RCC 7860 (cell line): ENCODE data around the gene NPS.

Source experiments
- DNase-seq: peaks from one replicate; pipeline ENCODE4 v3.0.0-alpha.2; 2015; ENCODE audit warnings: low spot score
- FAIRE-seq: peaks from 2 replicates; lab custom pipeline; 2012; peaks lifted over from hg19 to GRCh38; lab: Jason Lieb, UNC

NPS gene, protein sequence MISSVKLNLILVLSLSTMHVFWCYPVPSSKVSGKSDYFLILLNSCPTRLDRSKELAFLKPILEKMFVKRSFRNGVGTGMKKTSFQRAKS

DNA sequence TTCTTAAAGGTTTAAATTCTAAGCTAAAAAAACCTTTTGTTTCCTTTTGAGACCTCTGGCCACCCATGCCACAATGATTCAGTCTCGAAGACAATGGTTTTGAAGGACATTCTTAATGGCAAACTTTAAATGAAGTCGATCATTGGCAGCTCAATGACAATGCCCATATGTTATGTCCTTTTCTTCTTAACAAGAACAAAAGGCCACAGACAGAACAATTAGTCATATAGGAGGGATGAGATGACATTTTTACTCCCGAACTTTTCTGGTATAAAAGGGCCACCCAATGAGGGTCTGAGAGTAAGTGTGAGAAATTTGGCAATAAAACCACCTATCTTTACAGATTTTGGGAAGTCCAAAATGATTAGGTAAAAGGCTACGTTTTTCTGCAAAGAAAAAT is at the start of gene NPS:
Gene NPS, plus strand, starts transcription at position 301 of the 400 bp plus-strand sequence. Its CDS starts 60 bp downstream, at position 361.
- DNase-seq: no peak
- FAIRE-seq: no peak

DNA sequence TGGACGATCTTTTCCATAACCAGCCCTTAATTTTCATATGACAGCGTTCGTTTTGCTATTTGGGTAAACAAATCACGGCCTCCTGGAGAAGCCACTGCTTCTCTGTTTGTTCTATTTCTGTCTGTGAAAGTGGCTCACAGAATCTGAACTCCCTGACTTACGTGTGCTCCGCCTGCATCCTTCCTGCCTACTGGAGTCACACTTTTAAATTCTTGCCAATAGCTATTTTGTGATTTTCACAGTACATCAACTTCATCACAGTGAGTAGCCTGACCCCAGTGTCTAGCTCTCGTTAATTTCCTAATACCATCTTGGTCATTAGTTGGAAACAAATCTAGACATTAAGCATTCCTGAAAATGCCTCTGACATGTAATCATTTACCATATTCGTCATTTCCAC is 49.0 kb upstream of the NPS start:
- FAIRE-seq (no peak), DNase-seq (no peak)

DNA sequence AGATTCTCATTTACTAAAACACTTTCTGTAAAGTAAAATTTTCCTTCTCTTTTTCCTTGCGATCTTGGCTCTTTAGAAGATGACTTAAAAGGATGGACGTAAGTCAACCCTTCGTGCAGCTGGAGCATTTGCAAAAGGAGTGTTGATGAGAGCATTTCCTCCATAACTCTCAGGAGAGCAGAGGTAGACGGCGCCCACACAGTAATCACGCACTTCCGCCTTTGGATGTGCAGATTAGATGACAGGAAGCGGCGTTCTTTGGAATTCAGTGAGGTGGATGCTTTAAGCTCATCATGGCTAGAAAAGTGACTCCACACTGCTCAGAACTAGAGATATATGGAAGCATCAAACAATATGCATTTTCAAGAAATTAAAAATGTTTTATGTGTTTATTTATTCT is 43.0 kb upstream of the NPS start:
- no peak for FAIRE-seq
- no peak for DNase-seq

DNA sequence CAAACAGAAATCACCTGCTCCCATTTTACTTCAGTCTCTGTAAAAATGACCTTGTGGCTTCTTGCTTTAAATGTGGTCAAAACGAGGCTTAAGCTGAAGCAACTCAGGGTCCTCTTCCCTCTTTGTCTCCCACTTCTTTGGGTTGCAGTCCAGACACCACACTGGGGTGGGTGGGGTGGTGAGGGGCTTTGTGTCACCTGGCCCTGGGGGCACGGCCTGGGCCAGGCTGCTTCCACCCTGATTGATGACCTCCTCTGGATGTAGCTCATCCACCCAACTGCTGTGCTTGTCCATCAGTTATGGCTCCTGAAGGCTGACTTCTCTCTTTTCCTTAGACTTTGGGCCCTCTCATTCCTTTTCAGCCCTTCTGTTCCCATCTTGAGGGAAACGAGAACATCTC is 26.8 kb upstream of the NPS start:
- DNase-seq: no peak
- FAIRE-seq: no peak

DNA sequence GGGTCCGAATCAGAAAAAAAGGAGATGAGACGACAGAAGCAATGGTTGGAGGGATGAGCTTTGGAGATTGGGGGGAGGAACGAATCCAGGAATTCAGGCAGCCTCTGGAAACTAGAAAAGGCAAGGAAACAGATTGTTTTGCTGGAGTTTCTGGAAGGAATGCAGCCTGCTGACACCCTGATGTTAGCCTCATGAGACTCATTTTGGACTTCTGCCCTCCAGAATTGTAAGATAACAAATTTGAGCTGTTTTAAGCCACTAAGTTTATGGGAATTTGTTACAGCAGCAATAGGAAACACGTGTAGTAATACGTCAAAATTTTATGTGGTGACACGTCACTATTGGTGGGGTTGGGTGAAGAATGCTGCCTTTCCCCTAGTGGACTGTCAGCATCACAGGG is 25.6 kb upstream of the NPS start:
- DNase-seq: no peak
- FAIRE-seq: no peak

DNA sequence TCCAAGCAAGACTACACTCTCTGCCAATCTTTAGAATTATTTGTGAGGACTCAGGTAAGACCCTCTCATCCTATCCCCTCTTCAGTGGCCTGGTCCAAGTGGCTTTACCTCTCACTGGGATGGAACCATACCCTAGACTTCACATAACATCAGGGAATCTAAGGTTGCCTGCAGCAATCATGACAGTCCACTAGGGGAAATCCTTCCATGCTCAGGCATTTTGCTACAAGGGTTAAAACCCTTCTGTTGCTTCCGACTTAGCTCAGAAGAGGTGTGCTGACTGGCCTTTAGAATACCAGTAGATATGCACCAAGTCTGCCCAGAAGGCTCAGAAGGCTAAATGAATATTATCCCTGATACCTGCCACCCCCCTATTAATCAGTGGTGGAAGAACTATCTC is 24.9 kb upstream of the NPS start:
- FAIRE-seq: no peak
- DNase-seq: no peak

DNA sequence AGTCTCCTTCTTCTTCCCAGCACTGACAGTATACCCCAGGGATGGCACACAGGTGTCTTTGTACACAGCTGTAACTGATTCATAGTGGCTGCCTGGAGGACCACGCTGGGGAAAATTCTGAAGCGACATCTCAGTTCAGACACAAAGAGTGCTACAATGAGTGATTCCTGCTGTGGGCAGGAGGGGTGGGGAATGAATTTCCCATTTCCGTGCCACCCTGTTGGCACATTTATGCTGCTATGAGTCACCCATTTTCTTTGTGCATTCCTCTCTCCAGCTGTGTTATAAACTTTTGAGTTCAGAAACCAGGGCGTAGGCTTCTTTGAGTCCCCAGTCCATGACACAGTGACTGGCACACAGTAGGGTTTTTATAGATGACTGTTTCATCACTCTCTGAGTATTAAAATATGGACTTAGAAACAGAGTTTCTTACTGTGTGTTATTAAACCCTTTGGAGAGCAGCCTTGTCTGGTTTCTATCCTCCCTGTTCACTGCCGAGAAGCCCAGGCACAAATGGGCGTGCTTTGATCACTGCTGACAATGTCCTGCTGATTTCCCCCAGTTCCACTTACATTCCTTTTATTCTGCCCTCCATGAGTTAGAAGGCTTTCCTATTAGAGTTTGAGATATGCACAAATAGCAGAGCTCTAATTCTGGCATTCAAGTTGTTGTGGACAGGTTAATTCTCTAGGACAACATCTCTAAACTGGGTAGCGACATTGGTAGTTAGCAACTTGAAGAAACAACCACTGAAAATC is 24.0 kb upstream of the NPS start:
- no peak for FAIRE-seq

DNA sequence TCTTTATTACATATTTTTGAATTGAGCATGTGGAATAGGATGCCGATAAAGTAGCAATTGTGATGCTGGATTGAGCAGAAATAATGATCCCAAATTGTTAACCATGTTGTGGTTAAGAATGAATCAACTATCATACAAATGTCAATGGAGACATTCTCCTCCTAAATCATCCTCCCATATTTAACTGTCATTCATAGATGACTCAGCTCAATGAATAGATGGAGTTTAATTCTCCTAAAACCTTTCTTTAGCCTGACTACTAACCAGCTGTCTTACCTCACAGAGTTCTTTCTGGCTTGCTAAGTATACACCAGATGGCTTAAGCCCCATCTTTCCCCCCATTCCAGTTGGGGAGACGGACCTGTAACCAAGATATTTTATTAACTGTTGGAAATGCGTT is 23.4 kb upstream of the NPS start:
- DNase-seq: no peak

More for the DNA sequence above, 24.0 kb upstream of the NPS start:
- DNase-seq: peak; percentile 39

DNA sequence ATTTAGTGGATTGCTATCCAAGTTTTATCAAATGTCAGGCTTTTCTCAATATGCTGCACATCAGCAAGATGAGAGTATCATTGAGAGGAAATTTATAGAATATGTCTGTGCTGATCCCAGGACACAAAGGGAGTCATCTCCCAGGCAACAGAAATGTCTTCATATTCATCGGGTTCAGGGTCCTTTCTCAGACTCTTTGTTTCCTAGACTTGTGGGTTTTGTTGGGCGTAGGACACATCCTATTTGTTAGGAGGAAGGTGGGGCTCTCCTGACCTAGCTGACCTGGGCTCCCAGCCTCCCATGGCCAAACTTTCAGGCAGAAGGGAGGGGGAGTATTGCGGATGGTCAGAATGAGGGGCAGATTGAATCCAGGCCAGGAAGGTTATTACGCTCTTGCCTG is 22.9 kb upstream of the NPS start:
- FAIRE-seq (no peak), DNase-seq (no peak)

More for the DNA sequence above, 23.4 kb upstream of the NPS start:
- FAIRE-seq: no peak

DNA sequence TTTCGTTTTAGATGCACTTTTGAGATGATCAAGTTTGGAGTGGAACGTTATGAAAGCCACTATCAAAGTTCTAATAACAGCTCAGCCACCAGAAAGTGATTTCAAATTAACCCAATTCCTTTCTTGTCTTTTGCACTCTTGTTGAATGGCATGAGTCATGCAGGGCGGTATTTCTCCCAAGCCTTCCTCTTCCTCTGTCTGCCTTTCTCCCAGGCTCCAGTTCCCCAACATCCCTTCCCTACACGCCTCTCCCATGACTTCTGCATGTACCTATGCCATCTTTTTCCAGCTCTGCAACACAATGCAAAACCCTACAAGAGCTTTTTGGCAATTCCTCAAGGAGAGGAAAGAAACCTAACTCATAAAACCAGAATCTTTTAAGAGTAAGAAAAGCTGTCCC is 21.8 kb upstream of the NPS start:
- DNase-seq (no peak), FAIRE-seq (no peak)

DNA sequence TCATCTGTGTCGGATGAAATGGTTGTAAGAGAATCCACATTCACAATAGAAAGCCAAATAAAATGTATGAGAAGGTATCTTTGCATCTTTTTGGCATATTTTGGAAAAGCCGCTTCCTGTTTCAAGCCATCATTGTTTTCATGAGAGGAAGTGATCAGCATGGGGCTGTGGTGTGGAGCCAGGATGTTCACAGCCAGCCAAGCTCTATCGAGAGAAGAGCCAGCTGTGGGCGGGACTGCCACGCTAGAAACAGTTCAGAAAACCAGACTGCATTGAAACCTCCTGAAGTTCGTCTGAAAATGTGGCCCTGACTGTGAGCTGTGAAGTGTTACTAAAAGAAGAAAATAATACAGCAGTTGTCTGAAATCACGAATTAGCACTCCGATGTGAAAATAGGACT is 21.2 kb upstream of the NPS start:
- no peak for FAIRE-seq

DNA sequence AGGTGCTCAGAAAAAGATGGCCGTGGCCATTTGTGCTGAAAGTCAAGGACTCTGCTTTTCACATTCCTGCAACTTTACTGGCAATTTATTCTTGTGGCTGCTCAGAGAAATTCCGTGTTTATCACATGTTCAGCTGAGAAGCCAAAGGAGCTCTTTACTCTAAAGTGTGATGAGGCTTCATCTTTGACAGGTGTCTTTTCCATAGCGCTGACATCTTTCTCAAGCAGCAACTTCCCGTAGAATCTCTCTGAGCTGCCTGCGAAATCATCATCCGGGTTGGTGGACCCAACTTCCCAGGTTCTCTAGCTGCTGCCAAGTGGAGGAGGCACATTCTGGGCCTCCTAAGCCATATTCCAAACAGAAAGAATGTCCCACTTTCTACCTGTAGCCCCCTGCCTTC is 16.9 kb upstream of the NPS start:
- no peak for DNase-seq
- no peak for FAIRE-seq

More for the DNA sequence above, 21.2 kb upstream of the NPS start:
- DNase-seq: no peak

DNA sequence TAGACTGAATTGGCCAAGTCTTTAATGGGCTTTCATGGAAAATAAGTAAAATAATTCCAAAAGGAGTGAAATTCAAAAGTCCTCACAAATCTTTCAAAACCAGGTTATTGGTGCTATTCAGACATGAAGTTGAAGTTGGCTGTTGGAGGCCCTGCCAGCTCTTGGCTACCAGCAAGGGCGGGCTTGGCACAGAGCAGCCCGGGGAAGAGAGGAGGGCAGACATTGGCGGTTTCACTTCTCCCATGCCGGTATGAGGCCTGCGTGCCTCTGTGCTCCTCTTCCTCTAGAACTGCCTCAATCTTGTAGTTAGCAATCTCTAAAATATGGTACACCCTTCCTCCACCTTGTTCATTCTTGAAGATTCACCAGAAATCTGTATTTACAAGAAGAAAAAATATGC is 16.4 kb upstream of the NPS start:
- FAIRE-seq (no peak), DNase-seq (no peak)

DNA sequence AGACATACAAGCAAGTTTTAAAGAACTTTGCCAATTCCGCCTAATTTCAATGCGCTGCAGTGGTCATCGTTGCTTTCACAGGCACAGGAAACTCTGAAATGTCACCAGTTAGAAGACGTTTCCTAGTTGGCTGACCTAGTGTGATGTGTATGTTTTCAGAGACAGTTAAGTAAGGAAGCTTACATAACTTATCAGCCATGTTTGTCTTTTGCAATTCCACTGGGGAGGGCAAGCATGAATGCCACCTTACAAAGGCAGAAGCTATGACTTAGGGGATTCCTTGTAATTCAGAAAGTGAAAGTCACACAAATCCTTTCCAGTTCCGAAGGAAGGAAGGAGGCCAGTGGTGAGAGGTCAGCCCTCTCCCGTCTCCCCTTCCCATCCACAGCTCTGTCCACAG is 15.0 kb upstream of the NPS start:
- FAIRE-seq: no peak
- DNase-seq: no peak

DNA sequence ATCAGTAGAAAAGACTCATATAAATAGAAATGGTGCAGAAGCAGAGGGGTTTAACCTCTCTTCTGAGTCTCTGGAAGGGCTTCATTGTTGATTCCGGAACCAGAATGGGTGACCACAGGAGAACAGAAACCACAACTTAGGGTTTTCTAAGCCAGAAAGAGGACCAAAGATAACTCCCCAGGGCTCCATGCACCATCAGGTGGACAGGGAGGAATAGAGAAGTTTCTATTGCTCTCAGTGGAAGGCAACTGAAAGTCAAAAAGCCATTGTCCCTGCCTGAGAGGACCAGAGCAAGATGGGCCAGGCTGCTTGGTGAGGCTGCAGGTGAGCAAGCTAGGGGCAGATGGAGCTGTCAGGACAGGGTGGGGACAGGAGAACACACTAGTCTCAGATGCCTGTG is 14.6 kb upstream of the NPS start:
- FAIRE-seq (no peak), DNase-seq (no peak)

DNA sequence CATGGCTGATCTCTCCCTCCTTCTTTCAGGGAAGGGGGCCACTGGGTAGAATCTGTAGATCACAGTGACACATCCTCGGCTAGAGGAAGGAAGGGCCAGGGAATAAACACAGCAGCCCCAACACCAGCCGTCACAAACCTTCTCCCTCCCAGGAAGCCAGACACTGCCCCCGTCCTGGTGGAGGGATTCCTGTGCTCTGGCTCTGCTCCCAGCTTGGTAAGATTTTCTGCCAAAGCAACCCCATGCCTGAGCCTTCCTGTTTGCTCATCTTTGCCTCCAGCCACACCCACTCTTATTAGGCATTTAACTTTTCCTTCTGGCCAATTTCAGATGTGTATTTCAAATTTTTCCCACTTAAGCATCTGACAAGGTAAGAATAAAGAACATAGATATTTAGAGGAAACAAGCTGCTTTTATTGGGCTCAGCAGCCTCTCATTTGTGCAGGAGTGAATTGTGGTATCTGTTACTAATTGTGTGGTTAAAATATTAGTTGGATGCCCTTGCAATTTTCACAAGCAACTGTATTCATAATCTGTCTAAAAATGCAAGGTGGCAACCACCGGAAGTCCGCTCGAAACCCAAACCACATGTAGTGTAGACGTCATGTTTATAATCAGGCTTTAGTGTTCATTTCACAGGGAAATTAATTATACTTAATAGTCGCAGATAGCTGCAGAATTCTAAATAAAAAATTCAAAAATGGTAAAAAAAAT is 13.2 kb upstream of the NPS start:
- no peak for FAIRE-seq
- no peak for DNase-seq

DNA sequence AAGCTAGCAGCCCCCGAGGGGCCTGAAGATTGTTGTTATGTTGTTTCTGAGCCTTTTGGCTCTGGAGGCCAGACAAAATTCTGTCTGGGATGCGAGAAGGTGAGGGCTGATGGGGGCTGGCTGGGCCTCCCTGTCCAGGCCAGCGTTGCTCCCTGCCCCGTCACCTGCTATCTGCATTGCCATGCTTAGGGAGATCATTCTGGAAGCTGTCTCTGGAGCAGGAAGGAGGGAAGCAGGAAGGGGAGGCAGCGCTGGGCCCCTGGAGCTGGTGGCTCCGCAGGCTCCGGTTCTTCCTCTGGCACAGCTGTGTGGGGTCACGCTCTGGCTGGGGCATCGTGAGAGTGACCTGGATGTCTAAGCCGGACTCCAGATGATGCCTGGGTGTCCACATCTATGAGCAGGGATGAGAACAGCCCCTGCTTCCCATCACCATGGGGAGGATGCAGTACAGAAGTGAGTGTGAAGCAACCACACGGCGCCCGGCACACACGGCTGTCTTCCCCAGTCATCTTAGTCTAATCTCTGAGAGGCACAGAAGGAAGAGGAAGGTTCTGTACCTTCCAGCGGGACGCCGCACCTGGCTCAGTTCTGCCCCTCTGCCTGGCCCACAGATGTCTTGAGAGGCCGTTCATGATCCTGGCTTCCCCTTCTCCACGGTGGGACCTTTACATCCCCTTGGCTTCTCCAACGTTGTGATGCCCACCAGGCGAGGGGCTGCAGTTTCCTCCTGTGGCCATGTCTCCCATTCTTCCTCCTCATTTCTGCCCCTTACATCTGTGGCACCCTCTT is 11.9 kb upstream of the NPS start:
- DNase-seq (no peak), FAIRE-seq (no peak)

DNA sequence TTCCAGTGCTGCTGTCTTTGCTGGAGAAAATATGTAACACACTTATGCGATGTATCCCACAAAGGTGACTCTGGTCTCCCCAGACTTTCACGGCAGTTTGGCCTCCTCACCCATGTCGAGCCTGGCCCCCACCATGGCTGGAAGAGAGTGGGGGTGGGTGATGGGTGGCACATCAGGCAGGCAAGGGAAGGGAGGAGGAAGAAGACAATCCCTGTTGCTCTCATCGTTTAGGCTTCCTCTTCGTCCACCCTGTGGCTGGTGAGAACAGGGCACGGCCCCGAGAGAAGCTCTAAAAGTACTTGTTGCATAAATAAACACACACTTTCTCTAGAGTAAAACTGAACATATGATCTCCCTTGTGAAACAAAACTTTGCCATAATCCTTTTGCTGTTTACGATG is 11.2 kb upstream of the NPS start:
- FAIRE-seq: no peak
- DNase-seq: no peak

DNA sequence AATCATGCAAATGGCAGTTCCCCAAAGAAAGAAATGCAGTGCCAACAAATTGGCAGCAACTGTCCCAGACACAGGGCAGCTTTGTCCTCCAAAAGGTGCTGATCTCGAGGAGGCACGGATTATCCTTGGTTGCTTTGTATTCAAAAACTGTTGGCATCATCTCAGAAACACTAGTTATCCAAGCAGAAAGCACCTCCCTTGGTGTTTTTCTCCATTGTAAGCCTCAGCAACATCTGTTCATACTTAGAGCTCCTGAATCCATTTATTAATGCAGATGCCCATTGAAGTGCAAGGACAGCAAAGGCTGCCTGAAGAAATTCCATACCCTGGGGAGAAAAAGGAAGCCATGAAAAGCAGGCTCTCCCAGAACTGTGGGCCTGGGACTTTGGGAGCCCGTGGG is 1.1 kb upstream of the NPS start:
- DNase-seq (no peak), FAIRE-seq (no peak)

DNA sequence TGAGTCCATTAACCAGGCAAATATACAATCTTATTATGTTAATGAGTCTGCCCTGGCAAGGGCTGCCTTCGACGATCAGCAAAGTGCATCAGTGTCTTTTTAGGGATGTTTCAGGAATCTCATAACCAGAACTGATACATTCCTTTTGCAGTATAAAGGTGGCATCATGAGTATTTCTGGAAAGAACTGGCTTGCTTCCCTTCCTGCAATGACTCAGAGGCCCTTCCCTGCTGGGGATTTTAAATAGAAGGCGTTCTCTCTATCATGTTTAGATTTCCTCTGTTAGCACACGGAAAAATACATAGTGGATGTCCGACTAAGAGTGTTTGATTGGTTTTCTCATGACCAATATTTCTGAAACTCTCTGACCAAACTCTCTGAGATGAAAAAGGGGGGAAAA is 1.8 kb downstream of the NPS start:
- DNase-seq: no peak
- FAIRE-seq: no peak

DNA sequence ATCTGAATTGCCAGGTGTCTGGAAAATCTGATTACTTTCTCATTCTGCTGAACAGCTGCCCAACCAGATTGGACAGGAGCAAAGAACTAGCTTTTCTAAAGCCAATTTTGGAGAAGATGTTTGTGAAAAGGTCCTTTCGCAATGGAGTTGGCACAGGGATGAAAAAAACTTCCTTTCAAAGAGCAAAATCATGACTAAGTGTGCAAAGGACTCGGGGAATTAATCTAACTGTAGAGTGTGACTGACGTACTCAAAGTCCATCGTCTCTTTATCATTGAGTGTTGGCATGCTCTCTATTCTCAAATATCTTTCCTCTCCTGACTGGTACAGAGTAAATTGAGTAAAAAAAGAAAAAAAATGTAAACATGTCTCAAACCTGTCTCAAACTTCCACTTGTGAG is 3.3 kb downstream of the NPS start:
- no peak for DNase-seq
- FAIRE-seq: no peak

DNA sequence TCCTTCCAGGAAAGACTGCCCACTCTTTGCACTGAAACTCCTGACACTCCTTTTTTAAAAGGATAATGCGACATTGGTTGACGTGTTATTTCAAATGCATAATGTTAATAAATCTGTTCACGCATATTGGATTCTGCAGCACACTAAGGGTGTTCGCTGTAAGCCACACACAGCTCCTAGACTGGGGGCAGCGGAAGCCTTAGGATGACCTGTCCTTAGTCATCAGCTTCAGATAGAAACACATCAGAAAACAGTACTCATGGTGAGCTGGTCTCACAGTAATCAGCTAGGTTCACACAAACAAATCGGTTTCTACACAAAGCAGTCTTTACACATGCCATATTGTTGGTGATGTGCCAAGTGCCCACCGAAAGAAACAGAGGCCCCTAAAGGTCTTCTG is 4.3 kb downstream of the NPS start:
- FAIRE-seq (no peak), DNase-seq (no peak)
